A549 (cell line): Measurements from ENCODE around the gene ZNHIT2.

Source experiments
- CBX8 ChIP-seq: fragments of 200-600 bp; sonication (generic); IDR thresholded peaks from 2 replicates; pipeline ENCODE4 v1.6.1; 2016
- CTCF ChIP-seq: fragments of >200 bp; sonication (Bioruptor Twin); formaldehyde crosslinking; IDR thresholded peaks from 3 replicates; pipeline ENCODE4 v1.5.1; 2016
- ESRRA ChIP-seq: fragments of 150-350 bp; IDR thresholded peaks from 2 replicates; pipeline ENCODE4 v1.6.1; 2014; ENCODE audit warnings: mild to moderate bottlenecking, low read length, borderline replicate concordance
- HDAC2 ChIP-seq: fragments of 200-600 bp; sonication (generic); IDR thresholded peaks from 2 replicates; pipeline ENCODE4 v1.6.1; 2016
- HEYL ChIP-seq: fragments of 250-450 bp; sonication (Bioruptor Pico); IDR thresholded peaks from 2 replicates; pipeline ENCODE4 v1.8.0; 2021; ENCODE audit warnings: mild to moderate bottlenecking, moderate library complexity
- JUN ChIP-seq, 2 experiments: fragments of >200 bp; sonication (Bioruptor Twin); formaldehyde crosslinking; IDR thresholded peaks; 2 replicates in 1 of 2; 3 replicates in 1 of 2; pipeline ENCODE4 v1.6.1; 2016 to 2017
- JUNB ChIP-seq: fragments of >200 bp; sonication (Bioruptor Twin); formaldehyde crosslinking; IDR thresholded peaks from 2 replicates; pipeline ENCODE4 v1.6.1; 2016
- MAX ChIP-seq: IDR thresholded peaks from 2 replicates; pipeline ENCODE4 v1.6.1; 2012
- POLR2A ChIP-seq: IDR thresholded peaks from 2 replicates; pipeline ENCODE4 v1.6.1; 2012; ENCODE audit warnings: mild to moderate bottlenecking, low read length
- RARB ChIP-seq: fragments of 250-450 bp; sonication (Bioruptor Pico); IDR thresholded peaks from 2 replicates; pipeline ENCODE4 v1.8.0; 2021; ENCODE audit warnings: mild to moderate bottlenecking, moderate library complexity
- REST ChIP-seq: fragments of 200-600 bp; sonication (generic); IDR thresholded peaks from 2 replicates; pipeline ENCODE4 v1.6.1; 2016; ENCODE audit warnings: antibody characterized with exemption, mild to moderate bottlenecking, moderate library complexity
- RFX5 ChIP-seq: fragments of 450-650 bp; IDR thresholded peaks from 2 replicates; pipeline ENCODE4 v1.7.1; 2014; ENCODE audit warnings: antibody characterized with exemption, mild to moderate bottlenecking, moderate library complexity
- SREBF2 ChIP-seq: fragments of 450-650 bp; IDR thresholded peaks from 2 replicates; pipeline ENCODE4 v1.6.1; 2014; ENCODE audit warnings: mild to moderate bottlenecking, moderate library complexity
- USF2 ChIP-seq: fragments of 450-650 bp; IDR thresholded peaks from 2 replicates; pipeline ENCODE4 v1.6.1; 2014; ENCODE audit warnings: antibody characterized with exemption

GRCh38 chr11:65077451-65077850 is 40.0 kb downstream of the ZNHIT2 start:
- TF ChIP-seq CBX8 (no peak), SREBF2 (no peak), RARB (no peak), CTCF (no peak), USF2 (no peak), HDAC2 (no peak), HEYL (CRISPR knock-in tag) (no peak), POLR2A (no peak), JUN (IDR thresholded peaks at IDR 0.05) (no peak), REST (no peak), RFX5 (no peak), ESRRA (no peak), JUNB (no peak), MAX (no peak)
